Sigmoid colon (tissue), 4 donors: ENCODE data around the gene CNDP1.

Source experiments
- CTCF ChIP-seq, 4 experiments: fragments of 450-650 bp in 3 of 4; fragments of 200-600 bp in 1 of 4; IDR thresholded peaks; one replicate each; pipeline ENCODE4 v1.5.1; 2016 to 2019; ENCODE audit warnings: antibody characterized with exemption in 4 of 4, mild to moderate bottlenecking in 3 of 4, moderate library complexity in 2 of 4
- EP300 ChIP-seq, 4 donors: sonication (generic); formaldehyde crosslinking; IDR thresholded peaks; one replicate each; pipeline ENCODE4 v1.6.1; 2017; ENCODE audit warnings: antibody characterized with exemption in 4 of 4
- POLR2A ChIP-seq, 2 donors: fragments of 450-650 bp; IDR thresholded peaks; one replicate each; pipeline ENCODE4 v1.6.1; 2016; ENCODE audit warnings: antibody characterized with exemption in 2 of 2, mild to moderate bottlenecking in 2 of 2, moderate library complexity in 2 of 2
- POLR2AphosphoS5 ChIP-seq, 4 donors: sonication (generic); formaldehyde crosslinking; IDR thresholded peaks; one replicate each; pipeline ENCODE4 v1.6.1; 2017; ENCODE audit warnings: antibody characterized with exemption in 4 of 4

GRCh38 chr18:74613381-74613780, 79.1 kb downstream of the CNDP1 start:
- TF ChIP-seq POLR2A (IDR thresholded peaks at IDR 0.05) (no peak), CTCF (IDR thresholded peaks at IDR 0.05) (no peak), POLR2AphosphoS5 (IDR thresholded peaks at IDR 0.05) (no peak), EP300 (IDR thresholded peaks at IDR 0.05) (no peak)
